CD1c-positive myeloid dendritic cell (primary cell): ENCODE results near the gene RPRD1B.
A peak's percentile ranks its signal among the peaks of the same experiment; 100 is the strongest.
"Not testable (repeated sequence)": the region's sequence is repeated elsewhere in the genome, so short reads cannot be mapped to it uniquely, and the experiment has no call there.

Experiments
- DNase-seq: peaks from one replicate; pipeline ENCODE4 v3.0.0-alpha.2; 2016; ENCODE audit errors: extremely low spot score

RPRD1B gene

GRCh38 chr20:38104285-38104684 is 70.7 kb downstream of the RPRD1B start:
- DNase-seq = no peak

- DNase-seq = no peak
These were observed 72.9 kb downstream of the RPRD1B start for GRCh38 chr20:38106461-38106860.

GRCh38 chr20:38107386-38107785 is 73.8 kb downstream of the RPRD1B start:
- DNase-seq = not testable (repeated sequence)

- not testable (repeated sequence) for DNase-seq
These were observed 74.4 kb downstream of the RPRD1B start for GRCh38 chr20:38107916-38108315.

GRCh38 chr20:38108438-38108985 is 75.0 kb downstream of the RPRD1B start:
- no peak for DNase-seq

GRCh38 chr20:38108986-38109541 is 75.5 kb downstream of the RPRD1B start:
- DNase-seq = peak; percentile 26

- DNase-seq = no peak
These were observed 76.3 kb downstream of the RPRD1B start for GRCh38 chr20:38109591-38110524.

- DNase-seq = no peak
These were observed 77.1 kb downstream of the RPRD1B start for GRCh38 chr20:38110525-38111178.

- no peak for DNase-seq
These were observed 78.1 kb downstream of the RPRD1B start for GRCh38 chr20:38111366-38112232.

GRCh38 chr20:38112261-38112929 is 78.8 kb downstream of the RPRD1B start:
- no peak for DNase-seq

- DNase-seq = no peak
These were observed 79.4 kb downstream of the RPRD1B start for GRCh38 chr20:38112930-38113294.

- DNase-seq = peak; percentile 63
These were observed 80.1 kb downstream of the RPRD1B start for GRCh38 chr20:38113401-38114325.

- no peak for DNase-seq
These were observed 80.8 kb downstream of the RPRD1B start for GRCh38 chr20:38114353-38114791.

GRCh38 chr20:38115205-38115604 is 81.7 kb downstream of the RPRD1B start:
- no peak for DNase-seq

- DNase-seq = no peak
These were observed 82.3 kb downstream of the RPRD1B start for GRCh38 chr20:38115896-38116295.

- DNase-seq = no peak
These were observed 83.0 kb downstream of the RPRD1B start for GRCh38 chr20:38116409-38117165.

GRCh38 chr20:38117205-38117604 is 83.7 kb downstream of the RPRD1B start:
- no peak for DNase-seq

- DNase-seq = no peak
These were observed 84.1 kb downstream of the RPRD1B start for GRCh38 chr20:38117635-38118034.

GRCh38 chr20:38119446-38119845 is 85.9 kb downstream of the RPRD1B start:
- DNase-seq = no peak
